A673 (cell line): ENCODE results near the gene SLC52A1.

Experiments used
- EZH2 ChIP-seq: fragments of 200-600 bp; sonication (generic); IDR thresholded peaks from 2 replicates; pipeline ENCODE4 v1.6.1; 2017; ENCODE audit warnings: borderline replicate concordance, low read depth, mild to moderate bottlenecking, mixed read lengths, antibody characterized with exemption, low read length; ENCODE audit not compliant: poor library complexity, severe bottlenecking
- TF ChIP-seq, protein P1 (sequence below): fragments of 300-800, 200-600 bp; sonication (generic); conservative IDR thresholded peaks from 2 replicates; pipeline ENCODE4 v1.5.1; 2017; ENCODE audit warnings: low read depth, mild to moderate bottlenecking, antibody characterized with exemption, low read length, moderate library complexity, mixed read lengths

- TF ChIP-seq, protein P1, sequence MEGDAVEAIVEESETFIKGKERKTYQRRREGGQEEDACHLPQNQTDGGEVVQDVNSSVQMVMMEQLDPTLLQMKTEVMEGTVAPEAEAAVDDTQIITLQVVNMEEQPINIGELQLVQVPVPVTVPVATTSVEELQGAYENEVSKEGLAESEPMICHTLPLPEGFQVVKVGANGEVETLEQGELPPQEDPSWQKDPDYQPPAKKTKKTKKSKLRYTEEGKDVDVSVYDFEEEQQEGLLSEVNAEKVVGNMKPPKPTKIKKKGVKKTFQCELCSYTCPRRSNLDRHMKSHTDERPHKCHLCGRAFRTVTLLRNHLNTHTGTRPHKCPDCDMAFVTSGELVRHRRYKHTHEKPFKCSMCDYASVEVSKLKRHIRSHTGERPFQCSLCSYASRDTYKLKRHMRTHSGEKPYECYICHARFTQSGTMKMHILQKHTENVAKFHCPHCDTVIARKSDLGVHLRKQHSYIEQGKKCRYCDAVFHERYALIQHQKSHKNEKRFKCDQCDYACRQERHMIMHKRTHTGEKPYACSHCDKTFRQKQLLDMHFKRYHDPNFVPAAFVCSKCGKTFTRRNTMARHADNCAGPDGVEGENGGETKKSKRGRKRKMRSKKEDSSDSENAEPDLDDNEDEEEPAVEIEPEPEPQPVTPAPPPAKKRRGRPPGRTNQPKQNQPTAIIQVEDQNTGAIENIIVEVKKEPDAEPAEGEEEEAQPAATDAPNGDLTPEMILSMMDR = no peak
- TF ChIP-seq EZH2 = no peak
Measured at GRCh38 chr17:5065227-5065744, 30.1 kb upstream of the SLC52A1 start.
